GM12878 (cell line): ENCODE measurements around the gene ZNF775. TPM values are rescaled to one million over a fixed set of nuclear protein-coding genes. Genes with fewer than 3 reads are reported as not detected.

ENCODE experiments used
- ATAC-seq: fragments of 200-7000 bp; cut with Tn5 transposase; 3 replicates; pipeline ENCODE4 v1.9.1; 2020; ENCODE audit warnings: mild to moderate bottlenecking, moderate library complexity
- BruUV-seq: library from RNA; stranded (reverse); fragments of 400-500 nt; replicated peaks from 2 replicates; lab custom pipeline; 2021; lab: Mats Ljungman, UMichigan
- CTCF ChIA-PET: fragments of 300-600 bp; sonication (Branson Sonifier 250); formaldehyde crosslinking; extraction: SDS; loops from one replicate; lab custom pipeline; 2021; ENCODE audit warnings: inconsistent platforms; lab: Yijun Ruan, JAX
- POLR2A ChIA-PET: fragments of 350-600 bp; formaldehyde crosslinking; extraction: SDS; loops from one replicate; lab custom pipeline; 2021; ENCODE audit warnings: inconsistent platforms; lab: Charles Lee
- RAD21 ChIA-PET: fragments of 300-600 bp; sonication (Branson Sonifier 250); formaldehyde crosslinking; loops from one replicate; lab custom pipeline; 2023; ENCODE audit warnings: antibody characterized with exemption; ENCODE audit not compliant: unreplicated experiment; lab: Charles Lee
- SMC1A ChIA-PET: fragments of 300-600 bp; sonication (Branson Sonifier 250); formaldehyde crosslinking; loops from one replicate; lab custom pipeline; 2023; ENCODE audit not compliant: unreplicated experiment, uncharacterized antibody; lab: Charles Lee
- DNase-seq: peaks from one replicate; pipeline ENCODE4 v3.0.0-alpha.2; 2011; ENCODE audit warnings: low read depth, low spot score
- FAIRE-seq: peaks from 3 replicates; lab custom pipeline; 2011; peaks lifted over from hg19 to GRCh38; lab: Jason Lieb, UNC
- H2AFZ ChIP-seq: 2 replicates; pipeline ENCODE4 v1.6.0; 2011; ENCODE audit warnings: low read depth, low read length, control low read depth; ENCODE audit not compliant: control insufficient read depth
- H3K27ac ChIP-seq: 2 replicates; pipeline ENCODE4 v1.5.1; 2011; ENCODE audit warnings: control low read depth; ENCODE audit not compliant: control insufficient read depth, insufficient read depth
- H3K27me3 ChIP-seq, 2 experiments: replicated peaks in 1 of 2; 2 replicates each; pipeline versions ENCODE4 v1.6.0 to v1.6.1; 2011; ENCODE audit warnings: low read length in 1 of 2; ENCODE audit not compliant: control insufficient read depth in 2 of 2, insufficient read depth in 2 of 2
- H3K36me3 ChIP-seq, 2 experiments: 2 replicates each; pipeline ENCODE4 v1.5.1; 2011; ENCODE audit warnings: low read length in 1 of 2; ENCODE audit not compliant: control insufficient read depth in 2 of 2, insufficient read depth in 2 of 2
- H3K4me1 ChIP-seq: 2 replicates; pipeline ENCODE4 v1.6.1; 2011; ENCODE audit warnings: mild to moderate bottlenecking, low read length, moderate library complexity, mixed read lengths; ENCODE audit not compliant: control insufficient read depth, insufficient read depth
- H3K4me2 ChIP-seq: 2 replicates; pipeline ENCODE4 v1.6.0; 2011; ENCODE audit warnings: control low read depth; ENCODE audit not compliant: control insufficient read depth, insufficient read depth
- H3K4me3 ChIP-seq: fragments of 200-600 bp; sonication (generic); 2 replicates; pipeline ENCODE4 v1.5.1; 2016
- H3K79me2 ChIP-seq: 2 replicates; pipeline ENCODE4 v1.6.0; 2011; ENCODE audit warnings: low read length; ENCODE audit not compliant: control insufficient read depth, insufficient read depth
- H3K9ac ChIP-seq: 2 replicates; pipeline ENCODE4 v1.8.0; 2011; ENCODE audit warnings: low read length, control low read depth, mixed read lengths; ENCODE audit not compliant: control insufficient read depth, insufficient read depth
- H3K9me3 ChIP-seq: replicated peaks from 3 replicates; pipeline ENCODE4 v1.5.1; 2011; ENCODE audit warnings: mild to moderate bottlenecking, low read length; ENCODE audit not compliant: control insufficient read depth, insufficient read depth
- H4K20me1 ChIP-seq: 2 replicates; pipeline ENCODE4 v1.6.0; 2011; ENCODE audit not compliant: control insufficient read depth, insufficient read depth
- PAX5 ChIP-seq: IDR thresholded peaks from 2 replicates; pipeline ENCODE4 v1.6.1; 2011; ENCODE audit warnings: low read depth, low read length, borderline replicate concordance
- POU2F2 ChIP-seq: IDR thresholded peaks from 3 replicates; pipeline ENCODE4 v1.6.1; 2011; ENCODE audit warnings: low read depth, mild to moderate bottlenecking, low read length, borderline replicate concordance
- WGBS: methylation state at CpG from one replicate; pipeline ENCODE4 v1.1.6; 2016; ENCODE audit warnings: low lambda C conversion rate; ENCODE audit not compliant: insufficient replicate concordance, insufficient coverage; ENCODE audit errors: missing lambda C conversion rate; 5-methylcytosine and 5-hydroxymethylcytosine counted together
- in situ Hi-C: fragments of 300-500 bp; cut with MboI; formaldehyde crosslinking; loops from 9 replicates; pipeline ENCODE4 v1.14.3; 2018; ENCODE audit warnings: mixed read lengths
- intact Hi-C: fragments of 100-400 bp; cut with micrococcal nuclease; formaldehyde crosslinking; loops from one replicate; pipeline ENCODE4 v1.14.2; 2022; ENCODE audit not compliant: unreplicated experiment
- polyA plus RNA-seq, 11 experiments: library from polyadenylated mRNA; depleted of rRNA in 4 of 11; unstranded in 6 of 11; stranded (reverse) in 5 of 11; fragments of >200 nt; fragmentation: Nextera tagmentation in 4 of 11; fragmentation: Illumina TruSeq in 1 of 11; extraction: Ambion mirVana in 4 of 11; extraction: Trizol in 1 of 11; gene quantifications; 1 replicate in 1 of 11; 2 replicates in 10 of 11; pipeline versions ENCODE4 v1.2.1 to v1.2.3, GENCODE V29; 2011 to 2016; ENCODE audit warnings: inconsistent platforms in 2 of 11, missing spikeins in 2 of 11, low read depth in 1 of 11
- total RNA-seq, 4 experiments: library from RNA; depleted of rRNA in 3 of 4; stranded (reverse); fragments of >200 nt in 3 of 4; fragmentation: Illumina TruSeq in 1 of 4; extraction: Trizol in 1 of 4; gene quantifications; 2 replicates each; pipeline versions ENCODE4 v1.2.1 to v1.2.3, GENCODE V29; 2013 to 2021
- TF ChIP-seq, protein P1 (sequence below): IDR thresholded peaks from 2 replicates; pipeline ENCODE4 v1.6.1; 2012; ENCODE audit warnings: low read length, inconsistent platforms

The ZNF775 gene
- total and polyA plus RNA-seq, 10 of the 15 experiments (the other 5 are each of a cell fraction or from before 2014, with no cell fraction given), result 0.05 to 14.3 (median 2.1) TPM

DNA sequence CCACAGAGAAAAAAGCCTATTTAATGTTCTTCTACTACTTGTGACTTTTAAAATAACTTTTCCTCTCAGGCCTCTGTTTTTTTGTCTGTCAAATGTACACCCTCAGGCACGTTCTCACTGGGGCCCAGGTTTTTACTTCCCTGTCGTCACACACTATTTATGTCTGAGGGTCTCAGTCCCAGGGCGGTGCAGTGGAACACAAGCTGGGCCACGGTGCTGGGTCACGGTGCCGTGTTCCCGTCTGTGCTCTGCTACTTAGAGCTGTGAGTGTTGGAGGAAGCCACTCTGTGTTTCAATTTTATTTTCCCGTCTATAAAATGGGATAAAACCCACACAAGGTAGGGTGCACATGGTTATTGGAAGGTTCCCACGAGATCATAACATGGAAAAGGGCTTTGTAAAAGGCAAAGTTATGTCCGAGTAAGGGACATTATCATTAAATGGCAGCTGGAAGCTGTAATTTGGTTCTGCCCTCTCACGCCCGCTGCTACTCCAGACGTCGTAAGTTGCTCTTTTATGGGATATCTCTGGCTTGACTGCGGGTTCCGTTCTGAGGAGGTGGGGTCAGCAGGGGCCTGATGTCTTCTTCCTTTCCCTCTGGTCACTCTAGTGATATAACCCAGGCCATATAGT lies 25.2 kb downstream of the ZNF775 start:
- Histone ChIP-seq H3K4me3 (peak overlapping the region; percentile 91), H3K79me2 (peaks cover 4% of the 10 kb centered on the region), H3K27ac (peak overlapping the region; percentile 89), H2AFZ (peak overlapping the region; percentile 76), H4K20me1 (no peaks in the 10 kb centered on the region), H3K4me2 (peak overlapping the region; percentile 87), H3K4me1 (peaks cover 62% of the 10 kb centered on the region), H3K9me3 (no peaks in the 10 kb centered on the region), H3K9ac (peak overlapping the region; percentile 85), H3K27me3 (no peaks in the 10 kb centered on the region), H3K36me3 (no peaks in the 10 kb centered on the region; a peak in 2 of 4 replicates)
- TF ChIP-seq POU2F2 (0 out of 3 replicates have a peak, but pooled peaks have one; percentile 32), PAX5 (peak; percentile 24; the same call in 1 of the 2 replicates)
- TF ChIP-seq, protein P1, sequence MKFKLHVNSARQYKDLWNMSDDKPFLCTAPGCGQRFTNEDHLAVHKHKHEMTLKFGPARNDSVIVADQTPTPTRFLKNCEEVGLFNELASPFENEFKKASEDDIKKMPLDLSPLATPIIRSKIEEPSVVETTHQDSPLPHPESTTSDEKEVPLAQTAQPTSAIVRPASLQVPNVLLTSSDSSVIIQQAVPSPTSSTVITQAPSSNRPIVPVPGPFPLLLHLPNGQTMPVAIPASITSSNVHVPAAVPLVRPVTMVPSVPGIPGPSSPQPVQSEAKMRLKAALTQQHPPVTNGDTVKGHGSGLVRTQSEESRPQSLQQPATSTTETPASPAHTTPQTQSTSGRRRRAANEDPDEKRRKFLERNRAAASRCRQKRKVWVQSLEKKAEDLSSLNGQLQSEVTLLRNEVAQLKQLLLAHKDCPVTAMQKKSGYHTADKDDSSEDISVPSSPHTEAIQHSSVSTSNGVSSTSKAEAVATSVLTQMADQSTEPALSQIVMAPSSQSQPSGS, result no peak
- 34% methylated on average over 16 of the region's 16 CpGs for WGBS
- FAIRE-seq (peak; percentile 83), ATAC-seq (no peak), DNase-seq (no peak)
- ChIA-PET RAD21 (interaction anchor here (0.6 to 3.6 kb wide), 10 partner anchors 16 to 49 kb away, joined by 3 to 29 read pairs (median 5); partner anchors contain the start of gene REPIN1), POLR2A (interaction anchor here (0.7 to 3.8 kb wide), 9 partner anchors 18 to 37 kb away, joined by 3 to 26 read pairs (median 4); partner anchors contain the start of gene REPIN1), CTCF (interaction anchor here (0.7 to 11.6 kb wide), 10 partner anchors 15 to 597 kb away, joined by 3 to 72 read pairs (median 10); partner anchors contain the start of gene REPIN1), SMC1A (interaction anchor here (0.8 to 7.4 kb wide), 10 partner anchors 9 to 48 kb away, joined by 3 to 48 read pairs (median 8); no protein-coding TSS in a partner anchor)
- in situ Hi-C loops (loop anchor here (25.0 kb wide), 1 partner anchor 342 kb away; no protein-coding TSS in a partner anchor), intact Hi-C loops (no loop called here)
- BruUV-seq, result TSS peak; percentile 90
